Measurements from ENCODE around the gene MCM9.
"Not testable (repeated sequence)": the region's sequence is repeated elsewhere in the genome, so short reads cannot be mapped to it uniquely, and the experiment has no call there.

MCM9 gene

GRCh38 chr6:118788702-118789101 lies 146.3 kb downstream of the MCM9 start:
- peak; percentile 20 for DNase-seq

- no peak for DNase-seq
Observed at GRCh38 chr6:118787724-118788423, 147.1 kb downstream of the MCM9 start.

GRCh38 chr6:118786596-118787453 lies 148.1 kb downstream of the MCM9 start:
- no peak for DNase-seq

GRCh38 chr6:118785601-118786000 lies 149.4 kb downstream of the MCM9 start:
- no peak for DNase-seq

GRCh38 chr6:118784641-118785164 lies 150.3 kb downstream of the MCM9 start:
- DNase-seq, result no peak

- DNase-seq, result no peak
Observed at GRCh38 chr6:118783931-118784550, 150.9 kb downstream of the MCM9 start.

- DNase-seq, result no peak
Observed at GRCh38 chr6:118782651-118783050, 152.3 kb downstream of the MCM9 start.

- DNase-seq, result no peak
Observed at GRCh38 chr6:118781897-118782296, 153.1 kb downstream of the MCM9 start.

- DNase-seq, result no peak
Observed at GRCh38 chr6:118780668-118781067, 154.3 kb downstream of the MCM9 start.

GRCh38 chr6:118776607-118777549 lies 158.1 kb downstream of the MCM9 start:
- DNase-seq, result peak; percentile 43

- no peak for DNase-seq
Observed at GRCh38 chr6:118775381-118775780, 159.6 kb downstream of the MCM9 start.

GRCh38 chr6:118774581-118774980 lies 160.4 kb downstream of the MCM9 start:
- no peak for DNase-seq

GRCh38 chr6:118772886-118773285 lies 162.1 kb downstream of the MCM9 start:
- no peak for DNase-seq

- no peak for DNase-seq
Observed at GRCh38 chr6:118771253-118771652, 163.7 kb downstream of the MCM9 start.

GRCh38 chr6:118770835-118771234 lies 164.1 kb downstream of the MCM9 start:
- DNase-seq, result no peak

- DNase-seq, result no peak
Observed at GRCh38 chr6:118770112-118770788, 164.7 kb downstream of the MCM9 start.

- DNase-seq, result no peak
Observed at GRCh38 chr6:118768904-118769325, 166.0 kb downstream of the MCM9 start.

- DNase-seq, result no peak
Observed at GRCh38 chr6:118768441-118768840, 166.5 kb downstream of the MCM9 start.

- DNase-seq, result not testable (repeated sequence)
Observed at GRCh38 chr6:118765316-118765715, 169.6 kb downstream of the MCM9 start.

GRCh38 chr6:118764766-118765165 lies 170.2 kb downstream of the MCM9 start:
- no peak for DNase-seq
